Measurements from ENCODE around the gene PCSK6. TPM values are rescaled to one million over a fixed set of nuclear protein-coding genes. Genes with fewer than 3 reads are reported as not detected.
A peak's percentile ranks its signal among the peaks of the same experiment; 100 is the strongest.

Gene PCSK6
- total RNA-seq, 1 donor from 2014 or later = 3.8 TPM

- Mint-ChIP-seq H3K4me1 (ENCODE audit: low read depth, unreplicated experiment) (peaks cover 52% of the 10 kb centered on the region), H3K27ac (ENCODE audit: unreplicated experiment) (no peak overlapping the region), H3K4me3 (ENCODE audit: unreplicated experiment) (no peak overlapping the region), H3K9me3 (ENCODE audit: unreplicated experiment) (peaks cover 11% of the 10 kb centered on the region), H3K27me3 (ENCODE audit: unreplicated experiment) (peaks cover 10% of the 10 kb centered on the region), H3K36me3 (ENCODE audit: unreplicated experiment) (no peaks in the 10 kb centered on the region)
- no peak for DNase-seq
- TF ChIP-seq, protein P1, sequence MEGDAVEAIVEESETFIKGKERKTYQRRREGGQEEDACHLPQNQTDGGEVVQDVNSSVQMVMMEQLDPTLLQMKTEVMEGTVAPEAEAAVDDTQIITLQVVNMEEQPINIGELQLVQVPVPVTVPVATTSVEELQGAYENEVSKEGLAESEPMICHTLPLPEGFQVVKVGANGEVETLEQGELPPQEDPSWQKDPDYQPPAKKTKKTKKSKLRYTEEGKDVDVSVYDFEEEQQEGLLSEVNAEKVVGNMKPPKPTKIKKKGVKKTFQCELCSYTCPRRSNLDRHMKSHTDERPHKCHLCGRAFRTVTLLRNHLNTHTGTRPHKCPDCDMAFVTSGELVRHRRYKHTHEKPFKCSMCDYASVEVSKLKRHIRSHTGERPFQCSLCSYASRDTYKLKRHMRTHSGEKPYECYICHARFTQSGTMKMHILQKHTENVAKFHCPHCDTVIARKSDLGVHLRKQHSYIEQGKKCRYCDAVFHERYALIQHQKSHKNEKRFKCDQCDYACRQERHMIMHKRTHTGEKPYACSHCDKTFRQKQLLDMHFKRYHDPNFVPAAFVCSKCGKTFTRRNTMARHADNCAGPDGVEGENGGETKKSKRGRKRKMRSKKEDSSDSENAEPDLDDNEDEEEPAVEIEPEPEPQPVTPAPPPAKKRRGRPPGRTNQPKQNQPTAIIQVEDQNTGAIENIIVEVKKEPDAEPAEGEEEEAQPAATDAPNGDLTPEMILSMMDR (IDR thresholded peaks at IDR 0.05; ENCODE audit: partially characterized antibody, unreplicated experiment) = no peak
Observed at GRCh38 chr15:101454365-101454764, 35.1 kb downstream of the PCSK6 start.

DNA sequence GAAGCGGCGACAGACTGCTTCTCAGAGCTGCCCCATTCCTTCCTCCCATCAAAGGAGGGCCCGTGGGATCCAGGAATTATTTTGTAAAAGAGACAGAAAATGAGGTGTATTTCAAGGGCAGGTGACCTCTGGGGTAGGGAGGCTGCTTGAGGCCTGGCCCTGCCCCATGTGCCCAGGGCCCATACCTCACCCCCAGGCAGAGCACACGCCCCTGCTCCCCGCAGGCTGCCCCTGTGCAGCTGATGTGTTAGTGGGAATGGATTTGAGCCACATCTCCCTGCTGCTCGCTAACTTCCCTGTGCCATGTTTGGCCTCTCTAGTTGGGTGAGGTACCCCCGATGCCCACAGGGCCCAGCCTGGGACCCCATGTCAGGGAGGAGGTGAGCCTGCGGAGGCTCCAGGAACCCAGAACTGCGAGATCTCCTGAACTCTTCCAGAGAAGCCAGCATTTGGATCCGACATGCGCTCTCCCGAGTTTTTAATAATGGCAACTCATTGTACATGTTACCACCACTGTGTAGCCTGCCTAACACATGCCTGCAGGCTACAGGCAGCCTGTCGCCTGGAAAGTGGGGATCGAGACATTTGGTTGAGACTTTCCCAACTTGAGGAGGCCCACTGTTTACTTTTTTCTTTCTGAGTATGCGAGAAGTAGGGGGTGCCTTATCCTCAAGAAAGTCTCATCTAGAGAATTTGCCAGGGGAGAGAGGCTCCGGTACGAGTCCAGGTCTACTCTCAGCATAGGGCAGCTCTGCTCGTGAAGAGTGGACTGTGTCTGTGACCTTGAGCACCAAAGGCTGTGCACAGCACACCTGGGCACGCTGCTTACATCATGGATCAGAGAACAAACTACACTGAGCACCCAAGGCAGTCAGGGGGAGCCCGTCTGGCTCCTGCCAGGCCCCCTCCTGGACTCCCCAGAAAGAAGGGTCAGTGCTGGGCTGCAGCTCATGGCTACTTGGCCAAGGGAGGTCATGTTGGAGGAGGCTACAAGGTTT lies 36.1 kb downstream of the PCSK6 start:
- Mint-ChIP-seq H3K9me3 (ENCODE audit: unreplicated experiment) (peaks cover 9% of the 10 kb centered on the region), H3K27ac (ENCODE audit: unreplicated experiment) (no peak overlapping the region), H3K4me3 (ENCODE audit: unreplicated experiment) (no peak overlapping the region), H3K36me3 (ENCODE audit: unreplicated experiment) (no peaks in the 10 kb centered on the region), H3K4me1 (ENCODE audit: low read depth, unreplicated experiment) (peaks cover 47% of the 10 kb centered on the region), H3K27me3 (ENCODE audit: unreplicated experiment) (peaks cover 10% of the 10 kb centered on the region)
- TF ChIP-seq, protein P1 (IDR thresholded peaks at IDR 0.05; ENCODE audit: partially characterized antibody, unreplicated experiment) = no peak
- DNase-seq = no peak

DNA sequence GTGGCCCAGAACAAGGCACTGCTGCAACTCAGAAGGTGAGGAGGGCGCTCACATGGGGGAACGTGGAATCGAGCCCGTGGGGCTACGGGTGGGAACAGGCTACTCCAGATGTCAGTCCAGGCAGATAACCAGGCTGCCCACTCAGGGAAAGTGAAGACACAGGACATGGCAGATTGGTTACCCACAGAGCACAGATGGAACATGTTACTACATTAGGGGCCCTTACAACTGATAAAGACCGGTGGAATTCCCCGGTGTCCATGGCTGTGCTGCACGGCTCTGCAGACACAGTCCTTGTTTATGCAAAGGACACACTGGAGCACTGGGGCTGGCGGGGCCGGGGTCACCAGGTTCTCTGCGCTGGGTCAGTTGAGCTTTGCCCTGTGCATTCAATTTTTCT lies 36.9 kb downstream of the PCSK6 start:
- H3K4me1 Mint-ChIP-seq (ENCODE audit: low read depth, unreplicated experiment) = peaks cover 44% of the 10 kb centered on the region

DNA sequence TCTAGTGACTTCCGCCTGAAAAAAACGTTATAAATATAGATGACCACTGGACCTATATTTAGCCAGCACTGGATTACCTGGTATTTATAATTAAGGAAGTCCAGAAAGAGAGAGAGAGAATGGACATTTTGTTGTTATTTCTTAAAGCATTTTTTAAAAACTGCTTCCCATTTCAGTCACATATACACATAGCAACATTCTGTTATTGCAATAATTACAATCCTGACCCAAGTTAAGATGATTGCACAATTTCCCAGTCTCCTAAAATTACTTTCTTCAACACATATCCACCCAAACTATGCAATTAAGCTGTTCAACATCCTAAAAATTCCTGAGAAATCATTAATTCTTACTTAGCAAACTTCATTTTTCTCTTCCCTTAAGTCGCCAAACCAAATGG lies 37.7 kb downstream of the PCSK6 start:
- H3K9me3 Mint-ChIP-seq (ENCODE audit: unreplicated experiment) = peaks cover 7% of the 10 kb centered on the region
- H3K27ac Mint-ChIP-seq (ENCODE audit: unreplicated experiment) = peak overlapping the region; percentile 90

More for the DNA sequence above, 36.9 kb downstream of the PCSK6 start:
- Mint-ChIP-seq H3K27ac (ENCODE audit: unreplicated experiment) (peak overlapping the region; percentile 90), H3K9me3 (ENCODE audit: unreplicated experiment) (peaks cover 7% of the 10 kb centered on the region), H3K4me3 (ENCODE audit: unreplicated experiment) (peak overlapping the region; percentile 28), H3K36me3 (ENCODE audit: unreplicated experiment) (no peaks in the 10 kb centered on the region), H3K27me3 (ENCODE audit: unreplicated experiment) (peaks cover 8% of the 10 kb centered on the region)
- DNase-seq = peak; percentile 43
- TF ChIP-seq, protein P1 (IDR thresholded peaks at IDR 0.05; ENCODE audit: partially characterized antibody, unreplicated experiment) = no peak

More for the DNA sequence above, 37.7 kb downstream of the PCSK6 start:
- DNase-seq = no peak
- Mint-ChIP-seq H3K36me3 (ENCODE audit: unreplicated experiment) (no peaks in the 10 kb centered on the region), H3K4me1 (ENCODE audit: low read depth, unreplicated experiment) (peaks cover 44% of the 10 kb centered on the region), H3K27me3 (ENCODE audit: unreplicated experiment) (peaks cover 8% of the 10 kb centered on the region), H3K4me3 (ENCODE audit: unreplicated experiment) (peak overlapping the region; percentile 25)
- TF ChIP-seq, protein P1 (IDR thresholded peaks at IDR 0.05; ENCODE audit: partially characterized antibody, unreplicated experiment) = no peak

Measured in glutamatergic neuron (in vitro differentiated cells).